K562 (cell line): Measurements from ENCODE around the gene DCAF11. TPM values are rescaled to one million over a fixed set of nuclear protein-coding genes. Genes with fewer than 3 reads are reported as not detected.

ENCODE experiments used
- ATAC-seq: fragments of 200-7000 bp; cut with Tn5 transposase; 3 replicates; pipeline ENCODE4 v1.9.1; 2020; ENCODE audit warnings: moderate library complexity
- BruUV-seq: library from RNA; stranded (reverse); fragments of 400-500 nt; replicated peaks from 2 replicates; lab custom pipeline; 2021; lab: Mats Ljungman, UMichigan
- CTCF ChIA-PET: fragments of 300-600 bp; formaldehyde crosslinking; extraction: SDS; loops from one replicate; lab custom pipeline; 2021; ENCODE audit warnings: low intra/inter-chr PET ratio; lab: Yijun Ruan, JAX
- POLR2A ChIA-PET: fragments of 300-600, 350-650 bp; sonication (Branson Sonifier 250); formaldehyde crosslinking; extraction: SDS; loops from one replicate; lab custom pipeline; 2021; ENCODE audit warnings: antibody characterized with exemption, inconsistent platforms; lab: Yijun Ruan, JAX
- DNase-seq, 4 experiments: peaks; one replicate each; pipeline versions ENCODE4 v3.0.0 to v3.0.0-alpha.2; 2011 to 2018; ENCODE audit warnings: low spot score in 3 of 4, mixed read lengths in 3 of 4; ENCODE audit errors: extremely low read depth in 1 of 4
- FAIRE-seq: peaks from 2 replicates; lab custom pipeline; 2011; peaks lifted over from hg19 to GRCh38; lab: Jason Lieb, UNC
- H2AFZ ChIP-seq: 2 replicates; pipeline ENCODE4 v1.6.0; 2011; ENCODE audit warnings: low read depth, low read length, control low read depth, inconsistent platforms
- H3K27ac ChIP-seq: fragments of 200-600 bp; 3 replicates; pipeline ENCODE4 v1.8.0; 2011; ENCODE audit warnings: low read depth, mild to moderate bottlenecking, control low read depth, inconsistent platforms, low read length, moderate library complexity, mixed read lengths; ENCODE audit errors: extremely low read depth
- H3K27me3 ChIP-seq, 2 experiments: fragments of 300-600 bp in 1 of 2; 2 replicates in 1 of 2; 3 replicates in 1 of 2; pipeline versions ENCODE4 v1.6.0 to v1.8.0; 2011; ENCODE audit warnings: inconsistent platforms in 2 of 2, low read length in 2 of 2, mild to moderate bottlenecking in 1 of 2, mixed read lengths in 1 of 2, moderate library complexity in 1 of 2; ENCODE audit not compliant: control insufficient read depth in 2 of 2, insufficient read depth in 2 of 2
- H3K36me3 ChIP-seq: fragments of 300-600 bp; 3 replicates; pipeline ENCODE4 v1.8.0; 2011; ENCODE audit warnings: mild to moderate bottlenecking, low read length, inconsistent platforms; ENCODE audit not compliant: control insufficient read depth, insufficient read depth
- H3K4me1 ChIP-seq, 2 experiments: fragments of 200-600 bp in 1 of 2; replicated peaks in 1 of 2; 2 replicates in 1 of 2; 3 replicates in 1 of 2; pipeline versions ENCODE4 v1.5.1 to v1.8.0; 2011; ENCODE audit warnings: inconsistent platforms in 2 of 2, low read length in 2 of 2, mild to moderate bottlenecking in 1 of 2, mixed read lengths in 1 of 2, moderate library complexity in 1 of 2; ENCODE audit not compliant: control insufficient read depth in 2 of 2, insufficient read depth in 2 of 2
- H3K4me2 ChIP-seq: 2 replicates; pipeline ENCODE4 v1.6.1; 2011; ENCODE audit warnings: low read length, control low read depth, inconsistent platforms, mixed read lengths; ENCODE audit not compliant: insufficient read depth
- H3K4me3 ChIP-seq: fragments of 200-600 bp; sonication (generic), shearing (Covaris generic); 2 replicates; pipeline ENCODE4 v1.5.1; 2016; ENCODE audit warnings: control low read depth, inconsistent platforms
- H3K79me2 ChIP-seq: fragments of 200-600 bp; 3 replicates; pipeline ENCODE4 v1.8.0; 2011; ENCODE audit warnings: low read length, inconsistent platforms; ENCODE audit not compliant: control insufficient read depth, insufficient read depth
- H3K9ac ChIP-seq, 2 experiments: 2 replicates each; pipeline versions ENCODE4 v1.6.0 to v1.6.1; 2011; ENCODE audit warnings: low read depth in 2 of 2, low read length in 2 of 2, control low read depth in 1 of 2, inconsistent platforms in 1 of 2, mild to moderate bottlenecking in 1 of 2, mixed read lengths in 1 of 2; ENCODE audit not compliant: insufficient read depth in 1 of 2
- H3K9me1 ChIP-seq: one replicate; pipeline ENCODE4 v1.6.0; 2011; ENCODE audit warnings: inconsistent platforms, mild to moderate bottlenecking, low read length, moderate library complexity; ENCODE audit not compliant: control insufficient read depth, insufficient read depth
- H3K9me3 ChIP-seq: replicated peaks from 2 replicates; pipeline ENCODE4 v1.5.1; 2011; ENCODE audit warnings: low read depth, low read length, inconsistent platforms; ENCODE audit not compliant: control insufficient read depth, insufficient read depth
- H4K20me1 ChIP-seq: replicated peaks from 2 replicates; pipeline ENCODE4 v1.6.1; 2011; ENCODE audit warnings: low read length, inconsistent platforms, mixed read lengths; ENCODE audit not compliant: control insufficient read depth, insufficient read depth
- CHAMP1 ChIP-seq: fragments of 450-650 bp; IDR thresholded peaks from 2 replicates; pipeline ENCODE4 v1.6.1; 2016; ENCODE audit warnings: mild to moderate bottlenecking
- FOXA1 ChIP-seq: fragments of 450-650 bp; IDR thresholded peaks from 2 replicates; pipeline ENCODE4 v1.6.1; 2016; ENCODE audit warnings: mild to moderate bottlenecking, borderline replicate concordance
- HNRNPLL ChIP-seq: fragments of 200-400 bp; formaldehyde crosslinking; IDR thresholded peaks from 2 replicates; pipeline ENCODE4 v1.6.1; 2017; ENCODE audit warnings: low read length, low read depth, mild to moderate bottlenecking; ENCODE audit not compliant: poor library complexity, severe bottlenecking
- KDM2B ChIP-seq: fragments of 250-450 bp; sonication (Bioruptor Pico); IDR thresholded peaks from 2 replicates; pipeline ENCODE4 v1.8.0; 2021; ENCODE audit warnings: mild to moderate bottlenecking, moderate library complexity
- NCOA1 ChIP-seq: fragments of 450-650 bp; IDR thresholded peaks from 2 replicates; pipeline ENCODE4 v1.6.1; 2016; ENCODE audit warnings: low read depth
- NFE2L1 ChIP-seq: fragments of 450-650 bp; IDR thresholded peaks from 2 replicates; pipeline ENCODE4 v1.6.1; 2016; ENCODE audit warnings: missing genetic modification characterization, low read depth, mild to moderate bottlenecking, missing compliant biosample characterization, moderate library complexity, borderline replicate concordance
- PHB ChIP-seq: fragments of 250-450 bp; sonication (Bioruptor Pico); IDR thresholded peaks from 2 replicates; pipeline ENCODE4 v1.5.0; 2021
- ZNF146 ChIP-seq: IDR thresholded peaks from one replicate; pipeline ENCODE4 v1.6.1; 2018; ENCODE audit warnings: missing compliant biosample characterization; ENCODE audit not compliant: unreplicated experiment
- ZNF354B ChIP-seq: fragments of 250-450 bp; sonication (Bioruptor Pico); IDR thresholded peaks from 2 replicates; pipeline ENCODE4 v1.4.0; 2020
- ZSCAN32 ChIP-seq: fragments of 450-650 bp; formaldehyde crosslinking; IDR thresholded peaks from 2 replicates; pipeline ENCODE4 v1.4.0; 2020; ENCODE audit warnings: mild to moderate bottlenecking, moderate library complexity
- WGBS: fragments of 100-300 bp; shearing (Covaris generic); methylation state at CpG from one replicate; pipeline ENCODE4 v1.1.6; 2016; ENCODE audit warnings: low coverage, mixed read lengths; ENCODE audit not compliant: insufficient coverage; ENCODE audit errors: missing lambda C conversion rate; 5-methylcytosine and 5-hydroxymethylcytosine counted together
- in situ Hi-C: fragments of 300-500 bp; cut with MboI; formaldehyde crosslinking; loops from 4 replicates; pipeline ENCODE4 v1.15.0; 2018; ENCODE audit warnings: inconsistent platforms, mixed read lengths
- intact Hi-C: fragments of 100-400 bp; cut with micrococcal nuclease; formaldehyde crosslinking; loops from 2 replicates; pipeline ENCODE4 v1.14.2; 2022
- polyA plus RNA-seq, 8 experiments: library from polyadenylated mRNA; depleted of rRNA in 4 of 8; stranded (reverse) in 5 of 8; unstranded in 3 of 8; fragments of >200 nt; fragmentation: Nextera tagmentation in 2 of 8; fragmentation: Illumina TruSeq in 1 of 8; extraction: Ambion mirVana in 2 of 8; extraction: Trizol in 1 of 8; gene quantifications; 2 replicates each; pipeline versions ENCODE4 v1.2.1 to v1.2.3, GENCODE V29; 2011 to 2014; ENCODE audit warnings: inconsistent platforms in 1 of 8, missing spikeins in 1 of 8
- total RNA-seq, 7 experiments: library from RNA; depleted of rRNA in 6 of 7; stranded (reverse); fragments of >200 nt in 6 of 7; fragmentation: Illumina TruSeq in 2 of 7; extraction: Trizol in 2 of 7; gene quantifications; 2 replicates each; pipeline versions ENCODE4 v1.2.1 to v1.2.3, GENCODE V29; 2011 to 2021; ENCODE audit warnings: low replicate concordance in 1 of 7

Gene DCAF11
- total and polyA plus RNA-seq, 9 of the 15 experiments (the other 6 are each of a cell fraction or from before 2014, with no cell fraction given): 8.5 to 46.2 (median 36.4) TPM

GRCh38 chr14:24164518-24164991 is 50.0 kb downstream of the DCAF11 start:
- Histone ChIP-seq H3K9ac (no peak overlapping the region), H3K4me3 (no peak overlapping the region), H3K4me2 (no peak overlapping the region), H3K36me3 (peaks cover 52% of the 10 kb centered on the region; the same call in 2 of the 3 replicates), H3K4me1 (peaks cover 10 to 23% of the 10 kb centered on the region in 2 experiments; a peak in 4 of 5 replicates), H3K27me3 (no peaks in the 10 kb centered on the region), H3K27ac (no peak overlapping the region), H3K9me3 (no peaks in the 10 kb centered on the region), H4K20me1 (no peaks in the 10 kb centered on the region), H3K79me2 (peaks cover 10% of the 10 kb centered on the region; the same call in 2 of the 3 replicates), H2AFZ (no peak overlapping the region), H3K9me1 (no peaks in the 10 kb centered on the region)
- TF ChIP-seq ZNF146 (CRISPR knock-in tag) (no peak), ZNF354B (CRISPR knock-in tag) (no peak), NCOA1 (no peak)
- intact Hi-C loops (no loop called here), in situ Hi-C loops (no loop called here)
- no TSS peak for BruUV-seq
- DNase-seq (no peak), ATAC-seq (no peak), FAIRE-seq (no peak)
- 85% methylated on average over 12 of the region's 14 CpGs for WGBS
- CTCF ChIA-PET: no interaction called here
- POLR2A ChIA-PET: interaction anchor here (0.5 to 0.7 kb wide), 2 partner anchors 24 to 51 kb away, joined by 3 read pairs; partner anchors contain the start of gene IPO4

- no peak for TF ChIP-seq CHAMP1
- TF ChIP-seq PHB (CRISPR knock-in tag): no peak
- TF ChIP-seq HNRNPLL: no peak
- no peak for TF ChIP-seq FOXA1
- no peak for TF ChIP-seq KDM2B (CRISPR knock-in tag)
- TF ChIP-seq ZSCAN32 (CRISPR knock-in tag): no peak
- no peak for TF ChIP-seq NFE2L1 (tag)
- CTCF ChIA-PET: no interaction called here
- H3K4me1 ChIP-seq: peaks cover 5 to 13% of the 10 kb centered on the region in 2 experiments; a peak in 4 of 5 replicates
- H3K36me3 ChIP-seq: peaks cover 40% of the 10 kb centered on the region; the same call in 2 of the 3 replicates
- no peak for DNase-seq
- no peaks in the 10 kb centered on the region for H3K27me3 ChIP-seq
- BruUV-seq: no TSS peak
- WGBS: 78% methylated on average over 5 of the region's 5 CpGs
- H3K4me3 ChIP-seq: no peak overlapping the region
- H3K9ac ChIP-seq: no peak overlapping the region; a peak in 1 of 4 replicates
- POLR2A ChIA-PET: no interaction called here
- no peaks in the 10 kb centered on the region for H3K9me1 ChIP-seq
- no peak overlapping the region for H2AFZ ChIP-seq
- no peak overlapping the region for H3K4me2 ChIP-seq
- ATAC-seq: no peak
- H3K27ac ChIP-seq: no peak overlapping the region
- H3K79me2 ChIP-seq: peaks cover 10% of the 10 kb centered on the region; the same call in 2 of the 3 replicates
- intact Hi-C loops (no loop called here), in situ Hi-C loops (no loop called here)
- H3K9me3 ChIP-seq: no peaks in the 10 kb centered on the region
- no peaks in the 10 kb centered on the region for H4K20me1 ChIP-seq
- FAIRE-seq: no peak
Measured at GRCh38 chr14:24165785-24166184, 51.2 kb downstream of the DCAF11 start.
